T-cell (primary cell): ENCODE measurements around the gene DCTN1. TPM values are rescaled to one million over a fixed set of nuclear protein-coding genes. Genes with fewer than 3 reads are reported as not detected.

Experiments
- ATAC-seq, 4 experiments: fragments of 200-7000 bp in 3 of 4; fragments of 150-1000 bp in 1 of 4; cut with Tn5 transposase; replicated peaks in 1 of 4; 1 replicate in 3 of 4; 2 replicates in 1 of 4; pipeline ENCODE4 v1.10.0; 2021; ENCODE audit warnings: moderate library complexity in 3 of 4, mild to moderate bottlenecking in 2 of 4, moderate number of reproducible peaks in 1 of 4
- CTCF ChIA-PET, 2 donors: fragments of 300-600 bp; sonication (Branson Sonifier 250); formaldehyde crosslinking; loops; one replicate each; lab custom pipeline; 2022; ENCODE audit warnings: antibody characterized with exemption in 2 of 2; lab: Charles Lee
- POLR2A ChIA-PET, 2 donors: fragments of 300-600 bp; sonication (Branson Sonifier 250); formaldehyde crosslinking; loops; one replicate each; lab custom pipeline; 2022; ENCODE audit warnings: antibody characterized with exemption in 2 of 2; lab: Charles Lee
- DNase-seq, 35 experiments: peaks; one replicate each; pipeline versions ENCODE4 v3.0.0 to v3.0.0-alpha.2; 2013 to 2023
- H3K27ac ChIP-seq: one replicate; pipeline ENCODE4 v1.5.1; 2013; ENCODE audit warnings: low read length
- H3K27me3 ChIP-seq, 2 experiments: replicated peaks in 1 of 2; 1 replicate in 1 of 2; 2 replicates in 1 of 2; pipeline versions ENCODE4 v1.6.1 to v1.7.0; 2013; ENCODE audit warnings: low read length in 1 of 2, mixed read lengths in 1 of 2; ENCODE audit not compliant: control insufficient read depth in 2 of 2, insufficient read depth in 2 of 2; ENCODE audit errors: extremely low read depth in 1 of 2
- H3K36me3 ChIP-seq, 2 donors: 1 replicate in 1 of 2; 2 replicates in 1 of 2; pipeline versions ENCODE4 v1.6.1 to v1.7.0; 2013; ENCODE audit warnings: low read length in 1 of 2; ENCODE audit not compliant: control insufficient read depth in 2 of 2, insufficient read depth in 1 of 2; ENCODE audit errors: extremely low read depth in 1 of 2
- H3K4me1 ChIP-seq, 2 experiments: 1 replicate in 1 of 2; 2 replicates in 1 of 2; pipeline versions ENCODE4 v1.6.1 to v1.7.0; 2013; ENCODE audit warnings: low read length in 2 of 2, mixed read lengths in 1 of 2; ENCODE audit not compliant: insufficient read depth in 2 of 2, control insufficient read depth in 1 of 2; ENCODE audit errors: extremely low read depth in 1 of 2
- H3K4me3 ChIP-seq, 2 donors: 1 replicate in 1 of 2; 2 replicates in 1 of 2; pipeline versions ENCODE4 v1.5.1 to v1.7.0; 2013; ENCODE audit warnings: mild to moderate bottlenecking in 2 of 2, low read length in 1 of 2, moderate library complexity in 1 of 2; ENCODE audit not compliant: control insufficient read depth in 1 of 2; ENCODE audit errors: extremely low read depth in 1 of 2
- H3K9me3 ChIP-seq: 2 replicates; pipeline ENCODE4 v1.7.0; 2013
- H3K27ac Mint-ChIP-seq, 2 donors: one replicate each; pipeline ENCODE4 v1.8.0; 2020 to 2021; ENCODE audit warnings: mild to moderate bottlenecking in 2 of 2, mixed read lengths in 2 of 2
- H3K27me3 Mint-ChIP-seq, 2 donors: one replicate each; pipeline ENCODE4 v1.8.0; 2021 to 2022; ENCODE audit warnings: mixed read lengths in 2 of 2
- H3K36me3 Mint-ChIP-seq: one replicate; pipeline ENCODE4 v1.8.0; 2021; ENCODE audit warnings: mixed read lengths
- H3K4me1 Mint-ChIP-seq, 3 donors: one replicate each; pipeline ENCODE4 v1.8.0; 2020 to 2022; ENCODE audit warnings: mixed read lengths in 3 of 3, mild to moderate bottlenecking in 1 of 3
- H3K4me3 Mint-ChIP-seq, 3 donors: one replicate each; pipeline ENCODE4 v1.8.0; 2020 to 2022; ENCODE audit warnings: mild to moderate bottlenecking in 3 of 3, mixed read lengths in 3 of 3, moderate library complexity in 3 of 3
- H3K9me3 Mint-ChIP-seq, 3 donors: one replicate each; pipeline ENCODE4 v1.8.0; 2020 to 2022; ENCODE audit warnings: mixed read lengths in 3 of 3
- WGBS: methylation state at CpG from one replicate; pipeline ENCODE4 v1.1.5; 2013; ENCODE audit warnings: missing lambda C conversion rate; ENCODE audit not compliant: insufficient coverage; 5-methylcytosine and 5-hydroxymethylcytosine counted together
- total RNA-seq, 35 experiments: library from RNA in 6 of 35; stranded (reverse) in 6 of 35; fragments of 120-200 nt in 1 of 35; gene quantifications; one replicate each; pipeline versions ENCODE4 v1.2.1 to v1.2.4 and lab custom pipeline; 2013 to 2026

The DCTN1 gene
- total RNA-seq, 5 donors from 2014 or later (not counting 1 experiment from before 2014, with no cell fraction given), result 81.9 to 124 (median 117) TPM

DNA sequence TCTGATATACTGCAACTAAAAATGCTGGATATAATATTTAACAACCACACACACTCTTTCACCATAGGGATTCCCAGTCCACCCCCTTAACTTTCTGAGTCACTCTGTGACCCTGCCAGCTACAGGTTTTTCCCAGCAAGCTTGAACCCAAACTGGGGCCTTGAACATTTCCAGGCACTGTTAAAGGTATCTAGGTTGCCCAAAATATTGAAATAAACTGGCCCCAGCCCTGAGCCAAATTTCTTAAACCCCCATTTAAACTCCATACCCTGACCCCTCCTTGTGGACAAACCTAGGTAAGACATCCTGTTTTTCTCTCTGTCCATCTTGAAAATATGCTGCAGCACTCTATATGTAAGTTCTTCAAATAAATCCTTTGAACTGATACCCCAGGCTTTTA lies 19.7 kb upstream of the DCTN1 start:
- H3K36me3 ChIP-seq, result no peaks in the 10 kb centered on the region
- CTCF ChIA-PET, result interaction anchor here (0.9 to 2.5 kb wide), 2 partner anchors 150 kb away, joined by 3 to 7 read pairs; no protein-coding TSS in a partner anchor
- no peak overlapping the region for H3K27ac Mint-ChIP-seq
- no peak overlapping the region for H3K4me3 Mint-ChIP-seq
- H3K36me3 Mint-ChIP-seq, result no peaks in the 10 kb centered on the region
- ATAC-seq, result peak; percentile 61 to 67 (median 65)
- peak in 2 of 35 experiments; percentile 31 to 62 for DNase-seq
- H3K9me3 Mint-ChIP-seq, result no peaks in the 10 kb centered on the region
- no peak overlapping the region for H3K27ac ChIP-seq
- H3K9me3 ChIP-seq, result no peaks in the 10 kb centered on the region
- no peak overlapping the region for H3K4me3 ChIP-seq
- H3K4me1 ChIP-seq, result no peaks in the 10 kb centered on the region
- H3K27me3 Mint-ChIP-seq, result peaks cover 0 to 5% of the 10 kb centered on the region in 2 donors
- peaks cover 0 to 4% (median 3%) of the 10 kb centered on the region in 3 donors for H3K4me1 Mint-ChIP-seq
- H3K27me3 ChIP-seq, result peaks cover 0 to 5% of the 10 kb centered on the region in 2 experiments
- POLR2A ChIA-PET, result no interaction called here

- WGBS, result no CpG with 5 or more reads among the region's 2 CpGs
- ChIA-PET CTCF (no interaction called here), POLR2A (no interaction called here)
- Histone ChIP-seq H3K9me3 (no peaks in the 10 kb centered on the region), H3K27ac (no peak overlapping the region), H3K4me1 (peaks cover under 1 to 5% of the 10 kb centered on the region in 2 experiments), H3K4me3 (no peak overlapping the region), H3K27me3 (peaks cover 0 to 7% of the 10 kb centered on the region in 2 experiments), H3K36me3 (no peaks in the 10 kb centered on the region)
- H3K36me3 Mint-ChIP-seq, result no peaks in the 10 kb centered on the region
- DNase-seq (no peak), ATAC-seq (no peak)
- peaks cover 0 to 8% of the 10 kb centered on the region in 2 donors for H3K27me3 Mint-ChIP-seq
- H3K9me3 Mint-ChIP-seq, result no peaks in the 10 kb centered on the region
- H3K27ac Mint-ChIP-seq, result no peak overlapping the region
- peaks cover 0 to 10% (median 7%) of the 10 kb centered on the region in 3 donors for H3K4me1 Mint-ChIP-seq
- no peak overlapping the region for H3K4me3 Mint-ChIP-seq
These were observed 16.0 kb upstream of the DCTN1 start for GRCh38 chr2:74396149-74396548.

- Mint-ChIP-seq H3K27me3 (peaks cover 0 to 8% of the 10 kb centered on the region in 2 donors), H3K27ac (no peak overlapping the region), H3K9me3 (no peaks in the 10 kb centered on the region), H3K4me3 (no peak overlapping the region), H3K36me3 (no peaks in the 10 kb centered on the region), H3K4me1 (peaks cover 0 to 6% (median 4%) of the 10 kb centered on the region in 3 donors)
- POLR2A ChIA-PET, result no interaction called here
- DNase-seq, result no peak
- H3K4me3 ChIP-seq, result no peak overlapping the region
- no peak for ATAC-seq
- no peaks in the 10 kb centered on the region for H3K9me3 ChIP-seq
- no peak overlapping the region for H3K27ac ChIP-seq
- peaks cover 0 to 7% of the 10 kb centered on the region in 2 experiments for H3K27me3 ChIP-seq
- H3K36me3 ChIP-seq, result no peaks in the 10 kb centered on the region
- CTCF ChIA-PET, result interaction anchor here in 1 of 2 donors (0.8 to 1.1 kb wide), 2 partner anchors 15 to 64 kb away, joined by 3 read pairs; no protein-coding TSS in a partner anchor
- no CpG with 5 or more reads among the region's 1 CpG for WGBS
- H3K4me1 ChIP-seq, result peaks cover 14 to 16% of the 10 kb centered on the region in 2 experiments
These were observed 13.4 kb upstream of the DCTN1 start for GRCh38 chr2:74393525-74393924.

- DNase-seq (no peak), ATAC-seq (no peak)
- WGBS, result 68% methylated on average over 8 of the region's 13 CpGs
- H3K4me1 Mint-ChIP-seq, result peaks cover 0 to 6% (median 4%) of the 10 kb centered on the region in 3 donors
- H3K27ac Mint-ChIP-seq, result peak overlapping the region in 1 of 2 donors; percentile 100
- no peak overlapping the region for H3K4me3 Mint-ChIP-seq
- Histone ChIP-seq H3K4me1 (peaks cover 14 to 16% of the 10 kb centered on the region in 2 experiments), H3K9me3 (no peaks in the 10 kb centered on the region), H3K36me3 (no peaks in the 10 kb centered on the region), H3K4me3 (no peak overlapping the region), H3K27me3 (peaks cover 0 to 6% of the 10 kb centered on the region in 2 experiments), H3K27ac (no peak overlapping the region)
- ChIA-PET CTCF (interaction anchor here (0.6 to 1.4 kb wide), 5 partner anchors 17 to 272 kb away, joined by 3 to 5 read pairs (median 3); partner anchors contain the start of gene C2orf81 (in 1 of the 2)), POLR2A (interaction anchor here in 1 of 2 donors (1.2 kb wide), 1 partner anchor 28 kb away, joined by 4 read pairs; no protein-coding TSS in a partner anchor)
- no peaks in the 10 kb centered on the region for H3K36me3 Mint-ChIP-seq
- peaks cover 0 to 8% of the 10 kb centered on the region in 2 donors for H3K27me3 Mint-ChIP-seq
- H3K9me3 Mint-ChIP-seq, result no peaks in the 10 kb centered on the region
These were observed 12.3 kb upstream of the DCTN1 start for GRCh38 chr2:74392449-74392743.

GRCh38 chr2:74391580-74392448 lies 11.7 kb upstream of the DCTN1 start:
- ATAC-seq (peak; percentile 88 to 92 (median 90)), DNase-seq (peak; percentile 87 to 98 (median 94))
- H3K9me3 Mint-ChIP-seq, result no peaks in the 10 kb centered on the region
- Histone ChIP-seq H3K4me1 (peaks cover 14 to 16% of the 10 kb centered on the region in 2 experiments), H3K4me3 (peak overlapping the region; percentile 62 to 67), H3K27me3 (peaks cover 0 to 4% of the 10 kb centered on the region in 2 experiments), H3K27ac (peak overlapping the region; percentile 90), H3K9me3 (no peaks in the 10 kb centered on the region), H3K36me3 (no peaks in the 10 kb centered on the region)
- ChIA-PET CTCF (interaction anchor here (0.6 to 2.0 kb wide), 16 partner anchors 9 to 567 kb away, joined by 3 to 11 read pairs (median 4); partner anchors contain the start of genes C2orf81 (in 1 of the 2), MOB1A (in 1 of the 2) and STAMBP (in 1 of the 2)), POLR2A (interaction anchor here (0.6 to 1.2 kb wide), 4 partner anchors 28 to 1099 kb away, joined by 3 to 7 read pairs (median 4); no protein-coding TSS in a partner anchor)
- no peaks in the 10 kb centered on the region for H3K36me3 Mint-ChIP-seq
- peak overlapping the region; percentile 99 to 100 for H3K27ac Mint-ChIP-seq
- 2% methylated on average over 49 of the region's 62 CpGs for WGBS
- H3K4me1 Mint-ChIP-seq, result peaks cover 0 to 6% (median 4%) of the 10 kb centered on the region in 3 donors
- H3K4me3 Mint-ChIP-seq, result peak overlapping the region in 1 of 3 donors; percentile 97
- peaks cover 0 to 7% of the 10 kb centered on the region in 2 donors for H3K27me3 Mint-ChIP-seq

DNA sequence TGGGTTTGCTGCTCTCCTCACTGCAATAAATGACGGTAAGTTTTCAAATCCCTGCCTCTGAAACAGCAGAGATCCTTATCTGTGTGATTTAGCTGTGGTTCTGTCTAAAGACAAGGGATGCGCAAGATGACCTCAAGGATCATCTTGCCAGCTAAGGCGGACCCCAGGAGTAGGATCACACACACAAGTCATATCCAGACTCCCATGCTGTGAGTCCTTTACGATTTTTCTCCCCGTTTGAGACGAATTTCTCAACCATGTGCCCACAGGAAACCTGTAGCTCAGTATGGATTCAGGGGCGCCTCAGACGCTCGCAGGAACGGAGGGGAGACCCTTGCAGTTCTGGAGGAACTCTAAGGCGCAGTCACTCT lies 11.1 kb upstream of the DCTN1 start:
- DNase-seq (peak in 2 of 35 experiments; percentile 13 to 14), ATAC-seq (peak in 2 of 4 experiments; percentile 26 to 48)
- ChIA-PET CTCF (interaction anchor here (0.5 to 2.0 kb wide), 15 partner anchors 9 to 567 kb away, joined by 3 to 11 read pairs (median 4); partner anchors contain the start of genes C2orf81 (in 1 of the 2), MOB1A (in 1 of the 2) and STAMBP (in 1 of the 2)), POLR2A (interaction anchor here (0.6 to 1.2 kb wide), 4 partner anchors 29 to 550 kb away, joined by 3 to 9 read pairs (median 5); partner anchors contain the start of gene MOB1A (in 1 of the 2))
- no peaks in the 10 kb centered on the region for H3K9me3 ChIP-seq
- H3K27ac Mint-ChIP-seq, result peak overlapping the region; percentile 83 to 100
- peak overlapping the region in 1 of 3 donors; percentile 97 for H3K4me3 Mint-ChIP-seq
- no peaks in the 10 kb centered on the region for H3K36me3 ChIP-seq
- H3K27me3 ChIP-seq, result peaks cover 0 to 4% of the 10 kb centered on the region in 2 experiments
- no peaks in the 10 kb centered on the region for H3K36me3 Mint-ChIP-seq
- H3K4me3 ChIP-seq, result peak overlapping the region; percentile 60 to 67
- H3K4me1 Mint-ChIP-seq, result peaks cover 0 to 6% (median 4%) of the 10 kb centered on the region in 3 donors
- H3K9me3 Mint-ChIP-seq, result no peaks in the 10 kb centered on the region
- peak overlapping the region; percentile 90 for H3K27ac ChIP-seq
- 1% methylated on average over 10 of the region's 11 CpGs for WGBS
- peaks cover 0 to 7% of the 10 kb centered on the region in 2 donors for H3K27me3 Mint-ChIP-seq
- peaks cover 14 to 16% of the 10 kb centered on the region in 2 experiments for H3K4me1 ChIP-seq
